Fibroblast of lung (primary cell): ENCODE results near the gene CHTOP.

Experiments used
- CTCF ChIP-seq, 2 donors: IDR thresholded peaks in 1 of 2; conservative IDR thresholded peaks in 1 of 2; 1 replicate in 1 of 2; 2 replicates in 1 of 2; pipeline ENCODE4 v1.5.1; 2011 to 2012; ENCODE audit warnings: low read length in 2 of 2, control low read depth in 1 of 2, inconsistent platforms in 1 of 2, low read depth in 1 of 2, mild to moderate bottlenecking in 1 of 2
- EZH2 ChIP-seq: IDR thresholded peaks from 2 replicates; pipeline ENCODE4 v1.5.1; 2012; ENCODE audit warnings: low read length, control low read depth, mild to moderate bottlenecking; ENCODE audit errors: missing control alignments

GRCh38 chr1:153648000-153648643 lies 14.3 kb downstream of the CHTOP start:
- TF ChIP-seq CTCF (conservative IDR thresholded peaks at IDR 0.05 in 1 of 2, IDR thresholded peaks at IDR 0.05 in 1 of 2; ENCODE audit: low read depth in 1 of 2, low read length in 2 of 2) (no peak), EZH2 (no peak)
